ENCODE measurements around the gene RAB26.
A peak's percentile ranks its signal among the peaks of the same experiment; 100 is the strongest.

RAB26 gene

DNA sequence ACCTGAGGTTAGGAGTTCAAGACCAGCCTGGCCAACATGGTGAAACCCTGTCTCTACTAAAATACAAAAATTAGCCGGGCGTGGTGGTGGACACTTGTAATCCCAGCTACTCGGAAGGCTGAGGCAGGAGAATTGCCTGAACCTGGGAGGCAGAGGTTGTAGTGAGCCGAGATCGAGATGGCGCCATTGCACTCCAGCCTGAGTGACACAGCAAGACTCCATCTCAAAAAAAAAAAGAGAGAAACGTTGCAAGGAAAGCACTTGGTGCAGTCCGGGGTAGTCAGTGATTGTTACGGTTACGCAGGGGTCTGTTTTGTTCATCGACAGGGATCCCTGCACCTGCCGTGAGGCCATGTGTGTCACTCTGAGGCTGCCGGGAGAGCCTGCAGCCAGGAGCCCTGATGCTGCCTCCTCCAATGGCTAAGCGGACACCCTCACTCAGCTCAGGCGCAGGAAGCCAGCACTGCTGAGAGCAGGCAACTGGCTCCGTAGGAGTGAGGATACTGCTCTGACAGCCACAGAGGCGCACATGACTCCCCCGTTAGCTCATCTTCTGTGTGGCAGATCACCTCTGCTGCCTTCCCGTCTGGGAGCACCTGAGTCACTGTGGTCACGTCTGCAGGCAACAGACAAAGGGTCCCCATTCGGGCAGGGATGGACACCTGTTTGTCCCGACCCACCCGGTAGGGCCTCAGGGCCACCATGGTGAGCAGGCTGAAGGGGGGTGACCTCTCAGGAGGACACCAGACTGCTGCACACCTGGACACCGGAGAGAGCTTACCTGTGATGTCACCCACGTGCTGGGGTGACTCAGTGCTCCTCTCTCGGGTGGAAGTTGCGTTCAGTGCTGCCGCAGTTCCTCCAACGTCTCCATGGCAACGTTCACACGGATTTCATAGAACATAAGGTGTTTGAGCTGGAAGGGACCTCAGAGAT lies 5.2 kb upstream of the RAB26 start:
- DNase-seq (ENCODE audit: low read depth in 2 of 2): no peak

DNA sequence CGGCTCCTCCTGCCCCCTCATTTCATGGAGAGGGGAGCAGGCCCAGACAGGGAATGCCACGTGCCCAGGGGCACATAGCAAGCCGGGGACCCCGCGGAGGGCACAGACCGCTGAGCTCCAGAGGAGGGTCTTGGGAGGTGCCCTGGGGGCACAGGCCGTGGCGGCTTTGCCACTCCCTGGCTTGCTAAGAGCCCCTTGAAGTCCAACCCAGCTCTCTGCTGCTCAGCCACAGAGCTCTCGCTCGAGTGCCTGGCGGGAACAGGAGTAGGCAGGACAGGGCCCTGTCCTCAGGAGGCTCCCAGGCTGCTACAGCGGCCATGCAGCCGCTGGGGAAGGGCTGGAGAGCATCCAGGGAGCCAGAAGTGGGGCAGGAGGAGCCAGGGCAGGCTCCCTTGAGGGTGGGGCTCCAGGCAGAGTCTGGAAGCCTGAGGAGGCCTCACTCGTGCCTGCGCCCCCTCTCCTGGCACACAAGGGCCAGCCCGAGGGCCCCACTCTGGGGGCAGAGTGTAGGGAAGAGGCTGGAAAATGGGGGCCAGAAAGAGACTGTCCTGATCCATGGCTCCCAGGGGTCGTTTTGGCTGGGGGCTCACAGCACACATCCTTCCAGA lies 4.4 kb upstream of the RAB26 start:
- no peak for DNase-seq (ENCODE audit: low read depth in 2 of 2)

- DNase-seq (ENCODE audit: low read depth in 2 of 2): no peak
Measured at GRCh38 chr16:2145843-2146242, 2.6 kb upstream of the RAB26 start.

GRCh38 chr16:2147378-2147777 lies 1.0 kb upstream of the RAB26 start:
- no peak for DNase-seq (ENCODE audit: low read depth in 2 of 2)

- no peak for DNase-seq (ENCODE audit: low read depth in 2 of 2)
Measured at GRCh38 chr16:2148714-2149629, 547 bp downstream of the RAB26 start.

DNA sequence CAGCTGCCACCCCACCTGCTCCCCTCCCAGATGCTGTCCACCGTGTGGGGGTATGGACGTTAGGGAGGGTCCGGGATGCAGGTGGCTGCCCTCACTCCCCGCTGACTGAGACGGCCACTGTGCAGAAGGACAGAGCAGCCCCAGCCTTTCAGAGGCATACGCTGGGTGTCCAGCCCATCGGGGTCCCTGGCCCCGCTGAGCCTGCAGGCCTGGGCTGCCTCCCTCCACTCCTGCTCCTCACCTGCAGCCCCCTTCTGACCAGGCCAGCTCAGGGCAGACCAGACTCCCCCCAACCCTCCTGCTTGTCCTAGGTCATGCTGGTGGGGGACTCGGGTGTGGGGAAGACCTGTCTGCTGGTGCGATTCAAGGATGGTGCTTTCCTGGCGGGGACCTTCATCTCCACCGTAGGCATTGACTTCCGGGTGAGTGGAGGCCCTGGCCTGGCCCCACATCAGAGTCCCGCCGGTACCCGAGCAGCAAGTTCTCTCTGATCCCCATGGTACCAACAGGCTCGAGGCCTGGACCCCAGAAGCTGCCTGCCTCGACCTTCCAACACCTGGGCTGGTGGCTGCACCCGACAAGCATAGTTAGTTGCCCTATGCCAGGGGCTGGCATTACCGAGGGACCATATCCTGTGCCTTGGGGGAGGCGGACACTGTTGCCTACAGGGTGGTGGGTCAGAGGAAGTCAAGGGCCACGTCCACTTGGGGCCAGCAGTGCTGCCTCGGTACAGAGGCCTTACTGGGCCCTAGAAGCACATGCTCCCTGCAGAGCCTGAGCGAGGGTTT lies 1.4 kb downstream of the RAB26 start:
- no peak for DNase-seq (ENCODE audit: low read depth in 2 of 2)

GRCh38 chr16:2150418-2151187 lies 2.2 kb downstream of the RAB26 start:
- no peak for DNase-seq (ENCODE audit: low read depth in 2 of 2)

DNA sequence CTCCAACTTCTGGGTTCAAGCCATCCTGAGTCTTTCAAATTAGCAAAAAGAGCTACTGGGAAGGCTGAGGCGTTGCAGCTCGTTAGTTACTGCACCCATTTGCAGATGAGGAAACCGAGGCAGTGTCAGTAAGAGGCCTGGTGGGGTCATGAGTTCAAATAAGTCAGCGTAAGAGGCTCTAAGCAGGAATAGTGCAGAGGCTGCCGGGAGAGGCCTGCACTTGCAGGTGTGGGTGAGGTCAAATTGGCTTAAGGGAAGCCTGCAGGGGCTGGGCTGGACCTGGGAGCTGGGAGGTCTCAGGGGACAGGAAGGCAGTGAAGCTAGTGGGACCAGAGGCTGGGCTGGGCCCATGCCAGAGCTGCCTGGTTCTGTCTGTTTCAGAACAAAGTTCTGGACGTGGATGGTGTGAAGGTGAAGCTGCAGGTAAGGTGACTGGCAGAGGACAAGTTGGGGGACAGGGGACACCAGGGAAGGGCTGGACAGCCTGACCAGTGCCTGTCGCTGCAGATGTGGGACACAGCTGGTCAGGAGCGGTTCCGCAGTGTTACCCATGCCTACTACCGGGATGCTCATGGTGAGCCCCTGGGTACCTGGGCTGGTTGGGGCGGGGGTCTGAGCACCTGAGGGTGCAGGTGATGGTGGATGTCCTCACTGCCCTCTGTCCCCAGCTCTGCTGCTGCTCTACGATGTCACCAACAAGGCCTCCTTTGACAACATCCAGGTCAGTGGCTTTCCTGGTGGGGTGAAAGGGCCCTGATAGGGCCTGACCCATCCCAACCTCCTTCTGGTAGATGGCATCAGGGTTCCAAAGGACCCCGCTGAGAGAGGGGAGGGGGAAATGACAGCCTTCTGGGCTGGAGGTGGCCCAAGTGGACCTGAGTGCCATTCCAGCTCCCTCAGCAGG lies 3.0 kb downstream of the RAB26 start:
- no peak for DNase-seq (ENCODE audit: low read depth in 2 of 2)

GRCh38 chr16:2152695-2153506 lies 4.5 kb downstream of the RAB26 start:
- no peak for DNase-seq (ENCODE audit: low read depth in 2 of 2)

- DNase-seq (ENCODE audit: low read depth in 2 of 2): no peak
Measured at GRCh38 chr16:2154533-2155090, 6.2 kb downstream of the RAB26 start.

GRCh38 chr16:2155091-2155950 lies 6.9 kb downstream of the RAB26 start, which contains the start of gene TRAF7:
Gene TRAF7, plus strand, starts transcription at chr16:2155782. Its CDS starts 8,139 bp downstream, at chr16:2163921.
- peak; percentile 100 for DNase-seq (ENCODE audit: low read depth in 2 of 2)

- no peak for DNase-seq (ENCODE audit: low read depth in 2 of 2)
Measured at GRCh38 chr16:2155977-2156848, 7.8 kb downstream of the RAB26 start.

- no peak for DNase-seq (ENCODE audit: low read depth in 2 of 2)
Measured at GRCh38 chr16:2156849-2157224, 8.4 kb downstream of the RAB26 start.

DNA sequence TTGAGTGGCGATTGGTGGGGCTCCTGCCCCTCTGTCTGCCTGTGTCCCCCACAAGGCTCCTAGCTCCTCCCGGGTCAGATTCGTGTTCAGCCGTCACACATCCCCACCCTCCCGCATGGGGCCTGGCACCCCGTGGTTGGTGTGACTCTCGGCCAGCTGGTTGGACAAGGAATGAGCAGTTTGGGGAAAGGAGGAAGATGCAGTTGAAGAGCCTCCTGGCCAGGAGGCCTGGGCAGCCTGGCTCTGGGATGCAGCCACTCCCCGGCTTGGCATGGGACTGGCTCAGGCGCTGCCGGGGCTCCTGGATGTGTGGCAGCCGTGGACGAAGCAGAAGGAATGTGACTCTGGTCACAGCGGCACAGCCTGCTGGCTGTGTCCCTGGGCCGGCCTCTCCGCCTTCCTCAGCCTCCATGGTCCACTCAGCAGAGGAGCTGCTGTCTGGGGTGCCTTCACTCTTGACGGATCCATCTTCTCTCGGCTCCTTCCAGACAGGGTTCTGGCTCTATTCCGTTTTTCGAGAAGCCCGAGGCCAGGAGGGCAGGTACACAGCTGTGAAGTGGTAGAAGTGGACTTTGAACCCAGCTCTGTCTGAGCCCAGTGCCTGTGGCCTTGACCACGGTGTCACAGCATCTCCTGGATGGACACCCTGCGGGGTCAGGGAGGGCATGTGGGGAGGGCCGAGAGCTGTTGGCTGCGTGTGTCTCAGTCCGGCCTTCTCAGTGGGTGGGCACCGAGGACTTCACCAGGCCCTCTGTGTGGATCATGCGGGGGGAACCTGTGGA lies 9.2 kb downstream of the RAB26 start:
- no peak for DNase-seq (ENCODE audit: low read depth in 2 of 2)

DNA sequence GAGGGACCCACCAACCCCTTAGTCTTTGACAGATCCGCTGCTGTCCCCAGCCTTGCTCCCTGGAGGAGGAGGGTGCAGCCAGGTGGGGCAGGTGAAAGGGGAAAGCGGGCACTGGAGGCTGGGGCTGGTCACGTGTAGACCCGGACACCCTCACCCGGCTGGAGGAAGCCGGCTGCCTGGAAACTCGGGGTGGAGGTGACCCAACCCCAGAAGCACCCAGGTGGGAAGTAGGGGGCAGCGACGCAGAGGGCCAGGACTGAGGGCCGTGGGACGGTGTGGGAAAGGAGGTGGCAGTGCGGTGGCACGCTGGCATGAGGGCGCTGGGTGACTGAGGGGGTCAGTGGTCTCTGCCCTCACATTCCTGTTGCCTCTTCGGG lies 9.8 kb downstream of the RAB26 start:
- no peak for DNase-seq (ENCODE audit: low read depth in 2 of 2)

Data from fibroblast of skin of left biceps (primary cell).